ENCODE results near the gene WNT7A. TPM values are rescaled to one million over a fixed set of nuclear protein-coding genes. Genes with fewer than 3 reads are reported as not detected.
A peak's percentile ranks its signal among the peaks of the same experiment; 100 is the strongest.

WNT7A gene
- total RNA-seq, 2 donors from 2014 or later: 0.13 TPM; not detected in 1

- Mint-ChIP-seq H3K27me3 (ENCODE audit: insufficient read depth) (no peaks in the 10 kb centered on the region), H3K4me1 (peaks cover 9% of the 10 kb centered on the region), H3K36me3 (ENCODE audit: low read depth) (no peaks in the 10 kb centered on the region), H3K9me3 (no peaks in the 10 kb centered on the region), H3K4me3 (no peak overlapping the region), H3K27ac (no peak overlapping the region)
- Histone ChIP-seq H3K4me3 (ENCODE audit: low read length) (no peak overlapping the region), H3K27me3 (ENCODE audit: control insufficient read depth, insufficient read depth, low read length, poor library complexity, severe bottlenecking) (no peaks in the 10 kb centered on the region), H3K4me1 (ENCODE audit: control insufficient read depth, insufficient read depth, low read length) (no peaks in the 10 kb centered on the region), H3K9ac (ENCODE audit: extremely low read depth, low read length, poor library complexity, severe bottlenecking) (no peak overlapping the region), H3K27ac (ENCODE audit: low read depth, low read length) (no peak overlapping the region), H3K9me3 (ENCODE audit: control insufficient read depth, low read length) (no peaks in the 10 kb centered on the region), H3K36me3 (ENCODE audit: control insufficient read depth, insufficient read depth, low read length) (no peaks in the 10 kb centered on the region)
- TF ChIP-seq, protein P1, sequence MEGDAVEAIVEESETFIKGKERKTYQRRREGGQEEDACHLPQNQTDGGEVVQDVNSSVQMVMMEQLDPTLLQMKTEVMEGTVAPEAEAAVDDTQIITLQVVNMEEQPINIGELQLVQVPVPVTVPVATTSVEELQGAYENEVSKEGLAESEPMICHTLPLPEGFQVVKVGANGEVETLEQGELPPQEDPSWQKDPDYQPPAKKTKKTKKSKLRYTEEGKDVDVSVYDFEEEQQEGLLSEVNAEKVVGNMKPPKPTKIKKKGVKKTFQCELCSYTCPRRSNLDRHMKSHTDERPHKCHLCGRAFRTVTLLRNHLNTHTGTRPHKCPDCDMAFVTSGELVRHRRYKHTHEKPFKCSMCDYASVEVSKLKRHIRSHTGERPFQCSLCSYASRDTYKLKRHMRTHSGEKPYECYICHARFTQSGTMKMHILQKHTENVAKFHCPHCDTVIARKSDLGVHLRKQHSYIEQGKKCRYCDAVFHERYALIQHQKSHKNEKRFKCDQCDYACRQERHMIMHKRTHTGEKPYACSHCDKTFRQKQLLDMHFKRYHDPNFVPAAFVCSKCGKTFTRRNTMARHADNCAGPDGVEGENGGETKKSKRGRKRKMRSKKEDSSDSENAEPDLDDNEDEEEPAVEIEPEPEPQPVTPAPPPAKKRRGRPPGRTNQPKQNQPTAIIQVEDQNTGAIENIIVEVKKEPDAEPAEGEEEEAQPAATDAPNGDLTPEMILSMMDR (conservative IDR thresholded peaks at IDR 0.05): no peak
- WGBS, 2 experiments (ENCODE audit: insufficient coverage in 1 of 2, insufficient read length in 1 of 2): 92 to 97% methylated on average over 6 to 9 of the region's 9 CpGs
- DNase-seq: no peak
Measured at GRCh38 chr3:13794322-13794721, 85.5 kb downstream of the WNT7A start.

- Histone ChIP-seq H3K27me3 (ENCODE audit: control insufficient read depth, insufficient read depth, low read length, poor library complexity, severe bottlenecking) (no peaks in the 10 kb centered on the region), H3K36me3 (ENCODE audit: control insufficient read depth, insufficient read depth, low read length) (no peaks in the 10 kb centered on the region), H3K9me3 (ENCODE audit: control insufficient read depth, low read length) (no peaks in the 10 kb centered on the region), H3K4me3 (ENCODE audit: low read length) (no peak overlapping the region), H3K9ac (ENCODE audit: extremely low read depth, low read length, poor library complexity, severe bottlenecking) (no peak overlapping the region), H3K4me1 (ENCODE audit: control insufficient read depth, insufficient read depth, low read length) (no peaks in the 10 kb centered on the region), H3K27ac (ENCODE audit: low read depth, low read length) (no peak overlapping the region)
- no peak for DNase-seq
- H3K36me3 Mint-ChIP-seq (ENCODE audit: low read depth): no peaks in the 10 kb centered on the region
- WGBS, 2 experiments (ENCODE audit: insufficient coverage in 1 of 2, insufficient read length in 1 of 2): 81 to 93% methylated on average over 8 to 12 of the region's 12 CpGs
- TF ChIP-seq, protein P1 (conservative IDR thresholded peaks at IDR 0.05): no peak
- H3K27me3 Mint-ChIP-seq (ENCODE audit: insufficient read depth): no peaks in the 10 kb centered on the region
- H3K4me3 Mint-ChIP-seq: no peak overlapping the region
- no peak overlapping the region for H3K27ac Mint-ChIP-seq
- H3K9me3 Mint-ChIP-seq: no peaks in the 10 kb centered on the region
- peaks cover 9% of the 10 kb centered on the region for H3K4me1 Mint-ChIP-seq
Measured at GRCh38 chr3:13793451-13793850, 86.4 kb downstream of the WNT7A start.

GRCh38 chr3:13792512-13793371, 87.1 kb downstream of the WNT7A start:
- Histone ChIP-seq H3K36me3 (ENCODE audit: control insufficient read depth, insufficient read depth, low read length) (no peaks in the 10 kb centered on the region), H3K27me3 (ENCODE audit: control insufficient read depth, insufficient read depth, low read length, poor library complexity, severe bottlenecking) (no peaks in the 10 kb centered on the region), H3K4me1 (ENCODE audit: control insufficient read depth, insufficient read depth, low read length) (no peaks in the 10 kb centered on the region), H3K27ac (ENCODE audit: low read depth, low read length) (no peak overlapping the region), H3K4me3 (ENCODE audit: low read length) (no peak overlapping the region), H3K9me3 (ENCODE audit: control insufficient read depth, low read length) (no peaks in the 10 kb centered on the region), H3K9ac (ENCODE audit: extremely low read depth, low read length, poor library complexity, severe bottlenecking) (no peak overlapping the region)
- no peaks in the 10 kb centered on the region for H3K9me3 Mint-ChIP-seq
- H3K4me1 Mint-ChIP-seq: peaks cover 9% of the 10 kb centered on the region
- 84 to 85% methylated on average over 26 to 29 of the region's 29 CpGs for WGBS, 2 experiments (ENCODE audit: insufficient coverage in 1 of 2, insufficient read length in 1 of 2)
- H3K27ac Mint-ChIP-seq: no peak overlapping the region
- TF ChIP-seq, protein P1 (conservative IDR thresholded peaks at IDR 0.05): peak; percentile 25
- H3K4me3 Mint-ChIP-seq: no peak overlapping the region
- peak; percentile 64 for DNase-seq
- no peaks in the 10 kb centered on the region for H3K36me3 Mint-ChIP-seq (ENCODE audit: low read depth)
- H3K27me3 Mint-ChIP-seq (ENCODE audit: insufficient read depth): no peaks in the 10 kb centered on the region
